ENCODE data around the gene PHF13. TPM values are rescaled to one million over a fixed set of nuclear protein-coding genes. Genes with fewer than 3 reads are reported as not detected.

The PHF13 gene
- total and polyA plus RNA-seq, 9 of the 15 experiments (the other 6 are each of a cell fraction or from before 2014, with no cell fraction given): 1.8 to 36.1 (median 11.7) TPM

GRCh38 chr1:6581561-6582305 lies 31.8 kb upstream of the PHF13 start (continued):
- TF ChIP-seq CUX1 (CRISPR knock-in tag; IDR thresholded peaks at IDR 0.05) (no peak), ZNF280A (IDR thresholded peaks at IDR 0.05; ENCODE audit: low read depth, partially characterized antibody) (no peak), HDAC2 (IDR thresholded peaks at IDR 0.05) (peak; percentile 36; the same call in 1 of the 2 replicates), JUN (IDR thresholded peaks at IDR 0.05; ENCODE audit: borderline replicate concordance, low read depth, low read length) (peak; percentile 81), JUN (CRISPR knock-in tag; IDR thresholded peaks at IDR 0.05; ENCODE audit: borderline replicate concordance) (no peak), CREBBP (IDR thresholded peaks at IDR 0.05; ENCODE audit: low read depth, low read length) (no peak), ZBTB1 (CRISPR knock-in tag; IDR thresholded peaks at IDR 0.05; ENCODE audit: borderline replicate concordance, low read depth) (0 out of 2 replicates have a peak, but pooled peaks have one; percentile 37), THRAP3 (IDR thresholded peaks at IDR 0.05; ENCODE audit: borderline replicate concordance) (no peak), ZNF584 (CRISPR knock-in tag; IDR thresholded peaks at IDR 0.05; ENCODE audit: low read depth) (no peak), SRSF7 (optimal IDR thresholded peaks at IDR 0.05; ENCODE audit: low read depth, low read length) (no peak), CSDE1 (IDR thresholded peaks at IDR 0.05) (no peak), KDM4B (IDR thresholded peaks at IDR 0.05; ENCODE audit: borderline replicate concordance in 2 of 2, low read depth in 1 of 2) (no peak), RHOXF2B (CRISPR knock-in tag; conservative IDR thresholded peaks at IDR 0.05) (no peak), BCLAF1 (IDR thresholded peaks at IDR 0.05; ENCODE audit: borderline replicate concordance in 1 of 2, control insufficient read depth in 1 of 2, low read depth in 2 of 2, low read length in 1 of 2) (no peak), ETV6 (IDR thresholded peaks at IDR 0.05; ENCODE audit: borderline replicate concordance in 1 of 2, low read depth in 2 of 2, low read length in 1 of 2) (no peak), ETV6 (CRISPR knock-in tag; IDR thresholded peaks at IDR 0.05; ENCODE audit: borderline replicate concordance) (no peak), GABPB1 (CRISPR knock-in tag; IDR thresholded peaks at IDR 0.05) (peak; percentile 31; the same call in 1 of the 2 replicates)

Measured in K562 (cell line).